Natural killer cell (primary cell): Measurements from ENCODE around the gene SAMMSON. TPM values are rescaled to one million over a fixed set of nuclear protein-coding genes. Genes with fewer than 3 reads are reported as not detected.

ENCODE experiments used
- ATAC-seq, 3 donors: fragments of 150-1000 bp in 2 of 3; fragments of 200-7000 bp in 1 of 3; cut with Tn5 transposase; 1 replicate in 1 of 3; 2 replicates in 2 of 3; pipeline ENCODE4 v1.10.0; 2021; ENCODE audit warnings: mild to moderate bottlenecking in 2 of 3, moderate library complexity in 2 of 3
- DNase-seq, 2 donors: peaks; one replicate each; pipeline versions ENCODE4 v3.0.0 to v3.0.0-alpha.2; 2013 to 2021; ENCODE audit warnings: mixed read lengths in 1 of 2
- H3K27ac ChIP-seq: one replicate; pipeline ENCODE4 v1.5.1; 2013; ENCODE audit warnings: mild to moderate bottlenecking, low read length
- H3K27me3 ChIP-seq: one replicate; pipeline ENCODE4 v1.6.1; 2013; ENCODE audit warnings: low read length; ENCODE audit not compliant: control insufficient read depth, insufficient read depth
- H3K36me3 ChIP-seq: one replicate; pipeline ENCODE4 v1.6.1; 2013; ENCODE audit warnings: low read length; ENCODE audit not compliant: control insufficient read depth, insufficient read depth
- H3K4me1 ChIP-seq: one replicate; pipeline ENCODE4 v1.6.1; 2013; ENCODE audit warnings: low read length; ENCODE audit not compliant: control insufficient read depth, insufficient read depth
- H3K4me3 ChIP-seq: one replicate; pipeline ENCODE4 v1.5.1; 2013; ENCODE audit warnings: low read length
- H3K9me3 ChIP-seq: one replicate; pipeline ENCODE4 v1.6.1; 2013; ENCODE audit warnings: low read length; ENCODE audit not compliant: control insufficient read depth, insufficient read depth
- H3K27ac Mint-ChIP-seq, 2 donors: one replicate each; pipeline ENCODE4 v1.8.0; 2022; ENCODE audit warnings: mild to moderate bottlenecking in 2 of 2, mixed read lengths in 2 of 2, moderate library complexity in 1 of 2
- H3K27me3 Mint-ChIP-seq, 2 donors: one replicate each; pipeline ENCODE4 v1.8.0; 2022; ENCODE audit warnings: low read depth in 2 of 2, mixed read lengths in 2 of 2
- H3K36me3 Mint-ChIP-seq: one replicate; pipeline ENCODE4 v1.8.0; 2022; ENCODE audit warnings: mixed read lengths
- H3K4me1 Mint-ChIP-seq, 2 donors: one replicate each; pipeline ENCODE4 v1.8.0; 2022; ENCODE audit warnings: mixed read lengths in 2 of 2
- H3K4me3 Mint-ChIP-seq: one replicate; pipeline ENCODE4 v1.8.0; 2022; ENCODE audit warnings: mild to moderate bottlenecking, moderate library complexity, mixed read lengths
- H3K9me3 Mint-ChIP-seq, 2 donors: one replicate each; pipeline ENCODE4 v1.8.0; 2022; ENCODE audit warnings: mixed read lengths in 2 of 2
- CTCF ChIP-seq: fragments of 200-600 bp; IDR thresholded peaks from one replicate; pipeline ENCODE4 v1.8.0; 2022; ENCODE audit warnings: antibody characterized with exemption
- WGBS: methylation state at CpG from one replicate; pipeline ENCODE4 v1.1.7; 2013; ENCODE audit warnings: missing lambda C conversion rate; ENCODE audit not compliant: insufficient coverage; 5-methylcytosine and 5-hydroxymethylcytosine counted together
- intact Hi-C: fragments of 100-400 bp; cut with micrococcal nuclease; formaldehyde crosslinking; loops from one replicate; pipeline ENCODE4 v1.14.2; 2022
- total RNA-seq, 4 donors: library from RNA; stranded (reverse); fragments of 120-200 nt in 1 of 4; gene quantifications; one replicate each; pipeline versions ENCODE4 v1.2.3 to v1.2.4, GENCODE V29; 2013 to 2022

The SAMMSON gene
- not detected for total RNA-seq
- total RNA-seq (2013): 0.05 TPM

GRCh38 chr3:69999140-70000027 lies at the start of gene SAMMSON:
TSS of gene SAMMSON (plus strand) at chr3:69999733.
- DNase-seq: no peak
- H3K27ac Mint-ChIP-seq: no peak within 1 kb of the TSS
- Histone ChIP-seq H3K9me3 (no peaks in the 10 kb centered on the region), H3K36me3 (no peaks in the 10 kb centered on the region), H3K27ac (no peak within 1 kb of the TSS), H3K27me3 (no peaks in the 10 kb centered on the region), H3K4me3 (no peak within 1 kb of the TSS), H3K4me1 (no peaks in the 10 kb centered on the region)
- no peaks in the 10 kb centered on the region for H3K4me1 Mint-ChIP-seq
- H3K36me3 Mint-ChIP-seq: no peaks in the 10 kb centered on the region
- TF ChIP-seq CTCF: no peak
- no peaks in the 10 kb centered on the region for H3K27me3 Mint-ChIP-seq
- H3K4me3 Mint-ChIP-seq: no peak within 1 kb of the TSS
- no peak for ATAC-seq
- 90% methylated on average over 27 of the region's 29 CpGs for WGBS
- H3K9me3 Mint-ChIP-seq: peaks cover 0 to 2% of the 10 kb centered on the region in 2 donors
- intact Hi-C loops: no loop called here

GRCh38 chr3:69951616-69952015 lies 47.9 kb upstream of the SAMMSON start:
- ATAC-seq (no peak), DNase-seq (no peak)
- Histone ChIP-seq H3K27me3 (no peaks in the 10 kb centered on the region), H3K9me3 (no peaks in the 10 kb centered on the region), H3K27ac (no peak overlapping the region), H3K4me1 (no peaks in the 10 kb centered on the region), H3K36me3 (no peaks in the 10 kb centered on the region), H3K4me3 (no peak overlapping the region)
- H3K27ac Mint-ChIP-seq: no peak overlapping the region
- no peak for TF ChIP-seq CTCF
- intact Hi-C loops: no loop called here
- H3K36me3 Mint-ChIP-seq: no peaks in the 10 kb centered on the region
- no peaks in the 10 kb centered on the region for H3K9me3 Mint-ChIP-seq
- no peak overlapping the region for H3K4me3 Mint-ChIP-seq
- 92% methylated on average over 2 of the region's 3 CpGs for WGBS
- H3K27me3 Mint-ChIP-seq: no peaks in the 10 kb centered on the region
- no peaks in the 10 kb centered on the region for H3K4me1 Mint-ChIP-seq

- H3K27me3 Mint-ChIP-seq: no peaks in the 10 kb centered on the region
- intact Hi-C loops: no loop called here
Measured at GRCh38 chr3:69959581-69959980, 40.0 kb upstream of the SAMMSON start.

More at GRCh38 chr3:69959581-69959980, 40.0 kb upstream of the SAMMSON start:
- no peaks in the 10 kb centered on the region for H3K4me1 Mint-ChIP-seq
- WGBS: 85% methylated on average over 6 of the region's 7 CpGs
- no peaks in the 10 kb centered on the region for H3K27me3 ChIP-seq
- H3K27ac Mint-ChIP-seq: no peak overlapping the region
- H3K9me3 ChIP-seq: no peaks in the 10 kb centered on the region
- no peak overlapping the region for H3K27ac ChIP-seq
- no peaks in the 10 kb centered on the region for H3K4me1 ChIP-seq
- no peak overlapping the region for H3K4me3 ChIP-seq
- H3K36me3 ChIP-seq: no peaks in the 10 kb centered on the region
- H3K9me3 Mint-ChIP-seq: peaks cover 0 to 2% of the 10 kb centered on the region in 2 donors
- H3K36me3 Mint-ChIP-seq: no peaks in the 10 kb centered on the region
- no peak overlapping the region for H3K4me3 Mint-ChIP-seq
- ATAC-seq (no peak), DNase-seq (no peak)
- TF ChIP-seq CTCF: no peak
